HG03442 (cell line): ENCODE measurements around the gene PARL.

Source experiments
- ATAC-seq: cut with Tn5 transposase; IDR thresholded peaks from one replicate; pipeline ENCODE4 v1.9.1; 2021; ENCODE audit warnings: mild to moderate bottlenecking, moderate library complexity; ENCODE audit not compliant: unreplicated experiment

Gene PARL

GRCh38 chr3:183862610-183863009, 22.1 kb downstream of the PARL start:
- ATAC-seq: no peak

- ATAC-seq: no peak
These were observed 26.8 kb downstream of the PARL start for GRCh38 chr3:183857863-183858262.

- no peak for ATAC-seq
These were observed 30.2 kb downstream of the PARL start for GRCh38 chr3:183854318-183855035.

- ATAC-seq: no peak
These were observed 38.9 kb downstream of the PARL start for GRCh38 chr3:183845608-183846288.

- ATAC-seq: no peak
These were observed 39.6 kb downstream of the PARL start for GRCh38 chr3:183845090-183845489.

GRCh38 chr3:183844606-183845005, 40.1 kb downstream of the PARL start:
- ATAC-seq: no peak

- no peak for ATAC-seq
These were observed 44.9 kb downstream of the PARL start for GRCh38 chr3:183839751-183840150.

GRCh38 chr3:183837894-183838293, 46.8 kb downstream of the PARL start:
- no peak for ATAC-seq

GRCh38 chr3:183837390-183837789, 47.3 kb downstream of the PARL start:
- no peak for ATAC-seq

GRCh38 chr3:183833516-183833915, 51.2 kb downstream of the PARL start:
- no peak for ATAC-seq

GRCh38 chr3:183830187-183830586, 54.5 kb downstream of the PARL start:
- ATAC-seq: no peak

- no peak for ATAC-seq
These were observed 55.2 kb downstream of the PARL start for GRCh38 chr3:183829466-183829865.

GRCh38 chr3:183828538-183828870, 56.2 kb downstream of the PARL start:
- ATAC-seq: no peak

- ATAC-seq: no peak
These were observed 56.7 kb downstream of the PARL start for GRCh38 chr3:183827809-183828537.

- no peak for ATAC-seq
These were observed 58.0 kb downstream of the PARL start for GRCh38 chr3:183826448-183827250.

- ATAC-seq: peak; percentile 48
These were observed 59.1 kb downstream of the PARL start, which contains the start of gene MAP6D1 for GRCh38 chr3:183825456-183826161. MAP6D1 (minus strand) TSS chr3:183825577; CDS start chr3:183825547, 30 bp downstream.

- ATAC-seq: peak; percentile 27
These were observed 59.8 kb downstream of the PARL start for GRCh38 chr3:183824761-183825455.

GRCh38 chr3:183823963-183824362, 60.7 kb downstream of the PARL start:
- no peak for ATAC-seq

GRCh38 chr3:183822631-183823030, 62.0 kb downstream of the PARL start:
- ATAC-seq: no peak

- no peak for ATAC-seq
These were observed 64.8 kb downstream of the PARL start for GRCh38 chr3:183819831-183820230.
